ENCODE measurements around the gene SGIP1.
"Not testable (repeated sequence)": the region's sequence is repeated elsewhere in the genome, so short reads cannot be mapped to it uniquely, and the experiment has no call there.

The SGIP1 gene

GRCh38 chr1:66556161-66556611 is 22.2 kb downstream of the SGIP1 start:
- no peak for DNase-seq

GRCh38 chr1:66557157-66557556 is 23.2 kb downstream of the SGIP1 start:
- no peak for DNase-seq

- DNase-seq, result no peak
Measured at GRCh38 chr1:66559517-66559916, 25.6 kb downstream of the SGIP1 start.

GRCh38 chr1:66562561-66562960 is 28.6 kb downstream of the SGIP1 start:
- no peak for DNase-seq

- no peak for DNase-seq
Measured at GRCh38 chr1:66563094-66563800, 29.3 kb downstream of the SGIP1 start.

GRCh38 chr1:66563941-66564630 is 30.1 kb downstream of the SGIP1 start:
- DNase-seq, result no peak

- no peak for DNase-seq
Measured at GRCh38 chr1:66570196-66570595, 36.2 kb downstream of the SGIP1 start.

- no peak for DNase-seq
Measured at GRCh38 chr1:66571789-66572188, 37.8 kb downstream of the SGIP1 start.

- no peak for DNase-seq
Measured at GRCh38 chr1:66575739-66576138, 41.8 kb downstream of the SGIP1 start.

- DNase-seq, result no peak
Measured at GRCh38 chr1:66576645-66577044, 42.7 kb downstream of the SGIP1 start.

- no peak for DNase-seq
Measured at GRCh38 chr1:66578841-66579240, 44.9 kb downstream of the SGIP1 start.

- no peak for DNase-seq
Measured at GRCh38 chr1:66580081-66580480, 46.1 kb downstream of the SGIP1 start.

GRCh38 chr1:66583021-66583420 is 49.1 kb downstream of the SGIP1 start:
- no peak for DNase-seq

GRCh38 chr1:66585002-66585401 is 51.0 kb downstream of the SGIP1 start:
- no peak for DNase-seq

GRCh38 chr1:66589326-66589725 is 55.4 kb downstream of the SGIP1 start:
- DNase-seq, result no peak

- DNase-seq, result not testable (repeated sequence)
Measured at GRCh38 chr1:66592106-66592507, 58.2 kb downstream of the SGIP1 start.

- DNase-seq, result no peak
Measured at GRCh38 chr1:66596191-66596590, 62.2 kb downstream of the SGIP1 start.

- DNase-seq, result no peak
Measured at GRCh38 chr1:66597500-66597899, 63.5 kb downstream of the SGIP1 start.

- DNase-seq, result no peak
Measured at GRCh38 chr1:66598670-66599069, 64.7 kb downstream of the SGIP1 start.

GRCh38 chr1:66599346-66599745 is 65.4 kb downstream of the SGIP1 start:
- no peak for DNase-seq

GRCh38 chr1:66599899-66600737 is 66.2 kb downstream of the SGIP1 start:
- DNase-seq, result no peak

GRCh38 chr1:66605419-66605997 is 71.6 kb downstream of the SGIP1 start:
- DNase-seq, result no peak

GRCh38 chr1:66606362-66607065 is 72.6 kb downstream of the SGIP1 start:
- DNase-seq, result no peak
